Ascending aorta (tissue), 2 donors: ENCODE results near the gene CTDSPL. TPM values are rescaled to one million over a fixed set of nuclear protein-coding genes. Genes with fewer than 3 reads are reported as not detected.

Experiments used
- DNase-seq, 2 donors: peaks; one replicate each; pipeline ENCODE4 v3.0.0-alpha.2; 2019; ENCODE audit warnings: low spot score in 2 of 2
- H3K27ac ChIP-seq, 2 donors: fragments of 200-600 bp; sonication (generic); one replicate each; pipeline ENCODE4 v1.5.1; 2016 to 2017; ENCODE audit warnings: mild to moderate bottlenecking in 1 of 2
- H3K27me3 ChIP-seq: fragments of 200-600 bp; sonication (generic); one replicate; pipeline ENCODE4 v1.5.1; 2017
- H3K36me3 ChIP-seq, 2 donors: fragments of 200-600 bp; sonication (generic); one replicate each; pipeline ENCODE4 v1.5.1; 2016
- H3K4me1 ChIP-seq, 2 donors: fragments of 200-600 bp; sonication (generic); one replicate each; pipeline ENCODE4 v1.5.1; 2016 to 2017; ENCODE audit warnings: mild to moderate bottlenecking in 1 of 2
- H3K4me3 ChIP-seq, 2 donors: fragments of 200-600 bp; sonication (generic); one replicate each; pipeline ENCODE4 v1.5.1; 2016 to 2017; ENCODE audit warnings: mild to moderate bottlenecking in 1 of 2
- H3K9me3 ChIP-seq, 2 donors: fragments of 200-600 bp; sonication (generic); one replicate each; pipeline ENCODE4 v1.5.1; 2016
- CTCF ChIP-seq, 3 experiments: fragments of 200-600 bp in 2 of 3; fragments of 450-650 bp in 1 of 3; sonication (generic) in 2 of 3; IDR thresholded peaks; one replicate each; pipeline ENCODE4 v1.5.1; 2016 to 2019; ENCODE audit warnings: antibody characterized with exemption in 3 of 3, mild to moderate bottlenecking in 1 of 3, moderate library complexity in 1 of 3
- intact Hi-C: fragments of 100-400 bp; cut with DNase I; formaldehyde crosslinking; loops from one replicate; pipeline ENCODE4 v1.15.1; 2023
- total RNA-seq: library from RNA; depleted of rRNA; stranded (reverse); fragments of >200 nt; gene quantifications from one replicate; pipeline ENCODE4 v1.1.0, GENCODE V29; 2016

CTDSPL gene
- total RNA-seq, 1 donor from 2014 or later: 80.9 TPM

GRCh38 chr3:37885814-37886213 lies 24.1 kb downstream of the CTDSPL start:
- intact Hi-C loops: no loop called here
- Histone ChIP-seq H3K4me1 (peaks cover 0 to 16% of the 10 kb centered on the region in 2 donors), H3K9me3 (no peaks in the 10 kb centered on the region), H3K27me3 (no peaks in the 10 kb centered on the region), H3K4me3 (no peak overlapping the region), H3K36me3 (no peaks in the 10 kb centered on the region), H3K27ac (no peak overlapping the region)
- TF ChIP-seq CTCF (IDR thresholded peaks at IDR 0.05): no peak
- no peak for DNase-seq

GRCh38 chr3:37886395-37886794 lies 24.7 kb downstream of the CTDSPL start:
- TF ChIP-seq CTCF (IDR thresholded peaks at IDR 0.05): no peak
- Histone ChIP-seq H3K27me3 (no peaks in the 10 kb centered on the region), H3K9me3 (no peaks in the 10 kb centered on the region), H3K36me3 (no peaks in the 10 kb centered on the region), H3K4me3 (no peak overlapping the region), H3K4me1 (peaks cover 0 to 20% of the 10 kb centered on the region in 2 donors), H3K27ac (no peak overlapping the region)
- DNase-seq: no peak
- intact Hi-C loops: no loop called here

- no peak for DNase-seq
- H3K9me3 ChIP-seq: no peaks in the 10 kb centered on the region
- no peak overlapping the region for H3K4me3 ChIP-seq
- H3K36me3 ChIP-seq: no peaks in the 10 kb centered on the region
- no peak for TF ChIP-seq CTCF (IDR thresholded peaks at IDR 0.05)
- peaks cover 0 to 20% of the 10 kb centered on the region in 2 donors for H3K4me1 ChIP-seq
- H3K27ac ChIP-seq: no peak overlapping the region
- no peaks in the 10 kb centered on the region for H3K27me3 ChIP-seq
- intact Hi-C loops: no loop called here
Observed at GRCh38 chr3:37887062-37887461, 25.4 kb downstream of the CTDSPL start.

- TF ChIP-seq CTCF (IDR thresholded peaks at IDR 0.05): no peak
- Histone ChIP-seq H3K4me1 (peaks cover 0 to 24% of the 10 kb centered on the region in 2 donors), H3K27me3 (no peaks in the 10 kb centered on the region), H3K4me3 (no peak overlapping the region), H3K36me3 (no peaks in the 10 kb centered on the region), H3K9me3 (no peaks in the 10 kb centered on the region), H3K27ac (no peak overlapping the region)
- no peak for DNase-seq
- intact Hi-C loops: no loop called here
Observed at GRCh38 chr3:37887824-37888223, 26.1 kb downstream of the CTDSPL start.

GRCh38 chr3:37888421-37888820 lies 26.7 kb downstream of the CTDSPL start:
- no peak overlapping the region for H3K4me3 ChIP-seq
- no peak overlapping the region for H3K27ac ChIP-seq
- no peak for DNase-seq
- no peaks in the 10 kb centered on the region for H3K27me3 ChIP-seq
- no peaks in the 10 kb centered on the region for H3K36me3 ChIP-seq
- TF ChIP-seq CTCF (IDR thresholded peaks at IDR 0.05): no peak
- H3K4me1 ChIP-seq: peaks cover 0 to 28% of the 10 kb centered on the region in 2 donors
- no peaks in the 10 kb centered on the region for H3K9me3 ChIP-seq
- intact Hi-C loops: no loop called here

GRCh38 chr3:37890522-37890921 lies 28.8 kb downstream of the CTDSPL start:
- H3K4me3 ChIP-seq: no peak overlapping the region
- H3K9me3 ChIP-seq: no peaks in the 10 kb centered on the region
- intact Hi-C loops: no loop called here
- H3K27me3 ChIP-seq: no peaks in the 10 kb centered on the region
- no peak for TF ChIP-seq CTCF (IDR thresholded peaks at IDR 0.05)
- H3K36me3 ChIP-seq: no peaks in the 10 kb centered on the region
- no peak for DNase-seq
- H3K27ac ChIP-seq: no peak overlapping the region
- H3K4me1 ChIP-seq: peaks cover 0 to 28% of the 10 kb centered on the region in 2 donors
